Activated CD8-positive, alpha-beta T cell treated with anti-CD3 and anti-CD28 coated beads, Interleukin-2, amount 10 ng/mL, durations not matched to agents 7 days and 5 days (primary cell): ENCODE data around the gene GIGYF2. TPM values are rescaled to one million over a fixed set of nuclear protein-coding genes. Genes with fewer than 3 reads are reported as not detected.

Experiments used
- ATAC-seq: fragments of 150-1000 bp; cut with Tn5 transposase; one replicate; pipeline ENCODE4 v1.10.0; 2021; ENCODE audit warnings: moderate library complexity
- CTCF ChIA-PET: fragments of 350-600 bp; sonication (Branson Sonifier 250); formaldehyde crosslinking; loops from one replicate; lab custom pipeline; 2021; ENCODE audit warnings: antibody characterized with exemption; lab: Charles Lee
- POLR2A ChIA-PET: fragments of 350-600 bp; sonication (Branson Sonifier 250); formaldehyde crosslinking; loops from one replicate; lab custom pipeline; 2021; ENCODE audit warnings: antibody characterized with exemption; lab: Charles Lee
- DNase-seq: peaks from one replicate; pipeline ENCODE4 v3.0.0-alpha.2; 2020
- H3K27ac Mint-ChIP-seq: one replicate; pipeline ENCODE4 v1.8.0; 2021; ENCODE audit warnings: mild to moderate bottlenecking, mixed read lengths
- H3K27me3 Mint-ChIP-seq: one replicate; pipeline ENCODE4 v1.8.0; 2021; ENCODE audit warnings: low read depth, mixed read lengths
- H3K36me3 Mint-ChIP-seq: one replicate; pipeline ENCODE4 v1.8.0; 2021; ENCODE audit warnings: low read depth, mixed read lengths
- H3K4me1 Mint-ChIP-seq: one replicate; pipeline ENCODE4 v1.8.0; 2021; ENCODE audit warnings: low read depth, mixed read lengths
- H3K4me3 Mint-ChIP-seq: one replicate; pipeline ENCODE4 v1.8.0; 2021; ENCODE audit warnings: mild to moderate bottlenecking, mixed read lengths
- H3K9me3 Mint-ChIP-seq: one replicate; pipeline ENCODE4 v1.8.0; 2022; ENCODE audit warnings: mixed read lengths; ENCODE audit not compliant: insufficient read depth
- total RNA-seq, 2 experiments: library from RNA; stranded (reverse); gene quantifications; one replicate each; pipeline ENCODE4 v1.2.3, GENCODE V29; 2021

The GIGYF2 gene
- total RNA-seq, 2 experiments from 2014 or later = 59.3 to 61.7 TPM

DNA sequence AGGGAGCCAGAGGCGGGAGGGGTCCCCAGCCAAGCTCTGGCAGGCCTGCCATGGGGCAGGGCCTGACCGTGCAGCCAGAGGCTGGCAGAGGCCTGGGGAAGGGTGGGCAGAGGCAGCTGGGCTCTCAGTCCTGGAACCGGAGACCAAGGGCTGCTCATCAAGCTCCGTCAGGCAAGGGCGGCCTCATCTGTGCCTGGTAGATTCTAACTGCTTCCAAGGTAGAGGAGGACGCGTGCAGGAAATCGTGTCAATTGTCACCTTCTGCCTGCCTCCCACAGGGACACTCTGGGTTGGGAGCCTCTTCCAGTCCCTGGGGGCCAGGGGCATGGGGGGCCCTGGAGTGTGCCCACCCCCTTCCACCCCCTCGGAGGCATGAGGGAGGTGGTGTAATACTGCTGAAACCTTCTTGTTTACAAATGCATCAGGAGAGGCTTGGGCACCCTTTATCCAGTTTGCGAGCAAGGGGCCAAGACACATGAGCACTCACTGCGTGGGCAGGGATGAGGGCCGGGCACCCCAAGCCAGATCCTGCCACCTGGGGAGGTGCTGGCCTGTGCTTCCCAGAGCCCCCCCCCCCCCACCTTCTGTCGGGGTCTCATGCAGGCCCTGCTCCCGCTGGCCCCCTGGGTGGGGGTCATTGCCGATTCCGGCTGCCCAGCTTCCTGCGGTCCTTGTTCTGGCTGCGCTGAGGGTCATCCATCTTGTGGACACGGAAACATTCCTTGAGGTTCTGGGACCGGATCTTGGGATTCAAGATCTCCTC lies 181.9 kb downstream of the GIGYF2 start:
- POLR2A ChIA-PET = no interaction called here
- peaks cover 11% of the 10 kb centered on the region for H3K27me3 Mint-ChIP-seq

DNA sequence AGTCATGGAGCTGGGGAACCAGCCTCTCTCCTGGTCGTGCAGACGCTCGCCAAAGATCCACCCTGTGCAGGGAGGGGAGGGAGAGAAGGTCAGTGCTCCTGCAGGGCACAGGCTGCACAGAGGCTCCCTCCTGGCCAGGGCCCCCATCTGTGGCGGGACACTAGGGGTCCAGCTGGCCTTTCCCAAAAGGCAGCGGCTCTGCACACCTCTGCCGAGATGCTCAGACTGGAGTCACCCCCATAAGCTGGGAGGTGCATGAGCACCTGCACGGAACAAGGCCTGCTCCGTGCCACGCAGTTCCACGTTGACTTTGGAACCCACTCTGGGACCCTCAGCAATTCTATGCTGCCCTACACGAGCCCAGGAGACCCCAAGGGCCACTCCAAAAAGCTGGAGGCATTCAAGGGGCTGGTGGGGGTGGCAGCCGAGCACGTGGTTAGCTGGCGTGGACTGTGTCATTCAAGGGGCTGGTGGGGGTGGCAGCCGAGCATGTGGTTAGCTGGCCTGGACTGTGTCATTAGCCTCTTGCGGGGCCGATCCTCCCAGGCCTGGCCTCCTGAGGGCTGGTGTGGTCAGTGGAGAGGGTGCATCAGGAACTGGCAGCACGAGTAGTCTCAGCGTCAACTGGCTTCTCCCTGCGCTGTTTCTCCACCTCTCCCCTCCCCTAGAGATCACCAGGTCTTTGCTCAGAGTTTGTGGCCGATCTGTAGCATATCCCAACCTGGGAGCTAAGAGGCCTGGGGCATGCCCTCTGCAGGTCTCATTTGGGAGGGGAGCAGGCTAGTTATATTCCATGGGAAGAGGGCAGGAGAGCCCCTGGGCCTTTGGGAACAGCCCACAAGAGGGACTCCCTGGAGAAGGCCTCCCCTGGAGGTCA lies 182.7 kb downstream of the GIGYF2 start:
- no peak overlapping the region for H3K4me3 Mint-ChIP-seq
- peaks cover 8% of the 10 kb centered on the region for H3K4me1 Mint-ChIP-seq
- no peaks in the 10 kb centered on the region for H3K9me3 Mint-ChIP-seq
- H3K27me3 Mint-ChIP-seq = peaks cover 11% of the 10 kb centered on the region
- H3K36me3 Mint-ChIP-seq = no peaks in the 10 kb centered on the region
- ATAC-seq = no peak
- POLR2A ChIA-PET = no interaction called here
- H3K27ac Mint-ChIP-seq = no peak overlapping the region
- DNase-seq = no peak
- CTCF ChIA-PET = no interaction called here

More for the DNA sequence above, 181.9 kb downstream of the GIGYF2 start:
- no peak overlapping the region for H3K4me3 Mint-ChIP-seq
- no peaks in the 10 kb centered on the region for H3K36me3 Mint-ChIP-seq
- ATAC-seq = no peak
- CTCF ChIA-PET = no interaction called here
- H3K27ac Mint-ChIP-seq = no peak overlapping the region
- DNase-seq = no peak
- H3K4me1 Mint-ChIP-seq = peaks cover 8% of the 10 kb centered on the region
- H3K9me3 Mint-ChIP-seq = no peaks in the 10 kb centered on the region

DNA sequence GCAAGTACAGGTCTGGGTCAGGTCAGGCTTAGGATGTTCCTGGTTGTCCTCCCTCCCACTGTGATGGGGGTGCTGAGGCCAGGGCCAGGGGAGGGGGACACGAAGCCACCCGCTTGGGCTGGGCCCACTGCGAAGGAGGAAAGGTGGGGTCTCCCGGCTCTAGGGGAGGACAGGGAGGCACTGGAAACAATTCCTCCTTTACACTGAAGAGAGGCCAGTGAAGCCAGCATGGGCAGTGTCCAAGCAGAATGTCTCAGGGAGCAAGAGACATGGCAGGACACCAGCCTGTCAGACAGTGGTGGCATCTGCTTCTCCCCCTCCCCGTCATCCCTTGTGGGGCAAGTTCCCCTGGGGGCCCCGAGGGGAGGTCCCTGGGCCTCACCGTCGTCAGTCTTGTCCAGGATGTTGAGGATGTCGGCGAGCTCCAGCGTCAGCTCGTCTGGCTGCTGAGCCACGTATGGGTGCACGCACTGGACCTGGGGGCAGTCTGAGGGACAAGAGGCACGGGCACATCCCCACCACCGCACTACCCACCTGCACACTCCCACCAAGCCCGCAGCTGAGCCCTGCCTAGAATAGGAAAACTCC lies 183.7 kb downstream of the GIGYF2 start:
- Mint-ChIP-seq H3K36me3 (no peaks in the 10 kb centered on the region), H3K9me3 (no peaks in the 10 kb centered on the region), H3K27me3 (peaks cover 4% of the 10 kb centered on the region), H3K4me1 (no peaks in the 10 kb centered on the region), H3K4me3 (no peak overlapping the region), H3K27ac (no peak overlapping the region)
- no peak for ATAC-seq
- ChIA-PET POLR2A (no interaction called here), CTCF (no interaction called here)
- DNase-seq = no peak

DNA sequence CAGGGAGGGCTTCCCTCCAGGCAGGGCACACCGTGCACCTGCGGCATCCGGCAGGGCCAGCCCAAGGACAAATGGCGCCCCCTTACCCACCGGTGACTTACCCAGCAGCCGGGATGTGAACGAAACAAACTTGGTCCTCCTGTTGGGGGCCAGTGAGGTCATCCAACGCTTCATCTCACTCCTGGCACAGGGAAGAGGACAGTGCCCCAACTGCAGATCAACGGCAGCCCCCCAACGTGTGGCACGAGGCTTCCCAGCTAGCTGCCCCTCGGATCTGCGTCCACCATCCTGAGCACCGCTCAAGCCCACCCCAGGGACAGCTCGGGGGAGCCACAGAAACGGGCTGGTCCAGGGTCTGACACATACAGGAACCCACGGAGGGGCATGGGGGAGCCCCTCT lies 185.0 kb downstream of the GIGYF2 start:
- H3K9me3 Mint-ChIP-seq = no peaks in the 10 kb centered on the region
- peaks cover 4% of the 10 kb centered on the region for H3K27me3 Mint-ChIP-seq
- DNase-seq (no peak), ATAC-seq (no peak)
- no peaks in the 10 kb centered on the region for H3K4me1 Mint-ChIP-seq
- H3K27ac Mint-ChIP-seq = no peak overlapping the region
- H3K36me3 Mint-ChIP-seq = no peaks in the 10 kb centered on the region
- CTCF ChIA-PET = no interaction called here
- H3K4me3 Mint-ChIP-seq = no peak overlapping the region
- POLR2A ChIA-PET = no interaction called here

DNA sequence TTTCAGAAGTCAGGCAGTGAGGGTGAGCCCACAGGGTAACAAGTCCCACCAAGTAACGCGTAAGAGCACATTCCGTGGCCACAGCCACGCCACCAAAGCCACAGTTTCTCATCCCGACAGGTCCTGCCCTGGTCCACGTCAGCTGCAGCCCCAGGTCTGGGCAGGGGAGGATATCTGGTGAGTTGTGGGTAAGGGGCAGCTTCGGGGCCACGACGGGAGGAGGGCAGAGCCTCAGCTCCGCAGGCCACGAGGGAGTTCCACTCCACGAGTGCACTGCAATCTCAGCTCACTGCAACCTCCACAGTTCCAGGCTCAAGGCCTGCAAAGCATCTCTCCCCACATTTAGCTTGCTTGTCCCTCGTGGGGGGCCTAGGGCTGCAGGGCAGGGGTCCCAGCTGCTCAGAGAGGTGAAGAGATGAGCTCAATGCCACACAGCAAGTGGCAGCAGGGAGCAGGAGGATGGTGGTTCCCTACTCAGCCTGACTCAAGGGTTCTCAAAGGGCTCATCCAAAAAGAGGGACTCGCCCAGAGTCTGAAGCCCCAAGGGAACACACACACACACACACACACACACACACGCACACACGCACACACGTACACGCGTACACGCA lies 185.5 kb downstream of the GIGYF2 start:
- ATAC-seq (no peak), DNase-seq (no peak)

DNA sequence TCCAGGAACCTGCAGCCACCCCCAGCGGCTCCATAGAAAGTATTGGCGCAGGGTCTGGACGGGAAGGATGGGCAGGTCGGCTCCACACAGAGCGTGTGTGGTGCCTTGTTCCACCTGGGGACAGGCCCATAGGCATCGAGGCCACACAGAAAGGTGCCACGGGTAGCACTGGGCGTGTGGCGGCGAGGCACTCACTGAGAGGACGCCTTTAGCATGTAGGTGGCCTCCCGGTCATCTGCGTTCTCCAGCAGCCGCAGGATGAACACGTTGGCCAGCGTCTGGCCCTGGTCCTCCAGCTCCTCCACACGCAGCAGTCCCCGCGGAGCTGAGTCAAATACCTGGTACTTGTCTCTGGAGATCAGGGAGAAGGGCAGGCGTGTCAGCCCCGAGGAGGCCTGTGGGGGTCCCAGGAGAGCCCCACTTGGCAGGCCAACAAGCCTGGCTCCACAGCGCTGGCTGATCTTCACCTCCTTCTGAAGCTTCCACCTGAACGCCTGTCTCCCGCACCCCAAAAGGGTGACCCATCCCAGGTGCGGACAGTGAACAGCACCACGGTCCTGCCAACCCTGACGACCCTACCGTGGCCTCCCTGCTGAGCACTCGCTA lies 186.1 kb downstream of the GIGYF2 start:
- ChIA-PET CTCF (no interaction called here), POLR2A (interaction anchor here (0.7 kb wide), 1 partner anchor 18 kb away, joined by 3 read pairs; no protein-coding TSS in a partner anchor)
- Mint-ChIP-seq H3K4me3 (no peak overlapping the region), H3K27ac (no peak overlapping the region), H3K4me1 (no peaks in the 10 kb centered on the region), H3K9me3 (no peaks in the 10 kb centered on the region), H3K27me3 (peaks cover 3% of the 10 kb centered on the region), H3K36me3 (no peaks in the 10 kb centered on the region)
- no peak for DNase-seq
- no peak for ATAC-seq

More for the DNA sequence above, 185.5 kb downstream of the GIGYF2 start:
- no peak overlapping the region for H3K27ac Mint-ChIP-seq
- H3K27me3 Mint-ChIP-seq = peaks cover 4% of the 10 kb centered on the region
- ChIA-PET CTCF (no interaction called here), POLR2A (no interaction called here)
- H3K4me1 Mint-ChIP-seq = no peaks in the 10 kb centered on the region
- H3K4me3 Mint-ChIP-seq = no peak overlapping the region
- H3K9me3 Mint-ChIP-seq = no peaks in the 10 kb centered on the region
- no peaks in the 10 kb centered on the region for H3K36me3 Mint-ChIP-seq

DNA sequence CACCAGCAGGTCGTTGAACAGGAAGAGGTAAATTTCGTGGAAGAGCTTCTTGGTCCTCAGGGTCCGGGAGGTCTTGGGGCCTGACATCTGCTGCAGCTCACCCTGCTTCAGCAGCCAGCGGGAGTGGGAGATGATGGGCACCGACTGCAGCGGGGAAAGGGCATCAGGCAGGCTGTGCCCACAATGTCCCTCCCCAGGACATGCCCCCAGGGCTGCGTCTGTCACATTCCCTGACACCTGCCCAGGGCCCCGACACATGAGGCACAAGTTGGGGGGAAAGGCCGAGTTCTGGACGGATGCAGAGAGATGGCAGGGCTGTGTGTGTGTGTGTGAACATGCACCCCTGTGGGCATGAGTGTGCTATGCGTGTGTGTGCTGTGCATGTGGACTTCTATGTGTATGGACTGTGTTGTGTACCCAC lies 186.9 kb downstream of the GIGYF2 start:
- H3K9me3 Mint-ChIP-seq = no peaks in the 10 kb centered on the region
- H3K36me3 Mint-ChIP-seq = no peaks in the 10 kb centered on the region
- POLR2A ChIA-PET = interaction anchor here (0.6 to 0.7 kb wide), 2 partner anchors 17 to 254 kb away, joined by 3 to 5 read pairs; no protein-coding TSS in a partner anchor
- CTCF ChIA-PET = no interaction called here
- no peak overlapping the region for H3K4me3 Mint-ChIP-seq
- peak overlapping the region; percentile 34 for H3K27ac Mint-ChIP-seq
- DNase-seq (no peak), ATAC-seq (no peak)
- H3K4me1 Mint-ChIP-seq = no peaks in the 10 kb centered on the region
- H3K27me3 Mint-ChIP-seq = peaks cover 3% of the 10 kb centered on the region

DNA sequence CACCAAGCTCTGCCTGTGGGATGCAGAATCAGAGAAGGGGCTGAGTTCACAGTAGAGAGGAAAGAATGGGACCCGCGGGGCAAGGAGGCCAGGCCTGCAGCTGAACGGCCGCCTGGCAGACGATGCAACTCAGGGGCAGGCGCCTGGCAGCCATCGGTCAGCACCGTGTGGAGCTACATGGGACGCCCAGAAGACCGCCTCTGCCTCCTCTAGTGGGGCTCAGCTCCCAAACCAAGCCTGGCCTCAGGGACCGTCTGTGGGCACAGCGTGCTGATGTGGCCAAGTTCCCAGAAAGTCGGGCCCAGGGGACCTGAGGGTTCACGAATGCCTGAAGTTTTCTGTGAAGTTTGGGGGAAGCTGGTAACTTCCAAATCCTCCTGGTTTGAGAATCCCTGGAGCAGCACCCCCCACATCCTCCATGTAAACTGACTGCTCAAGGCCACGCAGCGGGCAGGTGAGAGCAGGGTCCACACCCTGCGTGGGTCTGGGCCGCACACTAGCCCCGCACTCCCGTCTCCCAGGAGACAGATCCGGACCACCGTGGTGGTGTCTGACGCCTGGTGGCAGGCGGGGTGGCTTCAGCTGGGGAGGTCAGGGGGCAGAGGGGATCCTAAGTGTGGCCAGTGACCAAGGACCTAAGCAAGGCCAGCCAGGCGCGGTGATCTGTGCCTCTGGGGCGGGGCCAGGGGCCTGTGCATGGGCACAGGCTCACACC lies 187.6 kb downstream of the GIGYF2 start:
- Mint-ChIP-seq H3K27me3 (peaks cover 3% of the 10 kb centered on the region), H3K27ac (no peak overlapping the region), H3K4me3 (no peak overlapping the region), H3K4me1 (no peaks in the 10 kb centered on the region), H3K9me3 (no peaks in the 10 kb centered on the region), H3K36me3 (no peaks in the 10 kb centered on the region)
- ChIA-PET CTCF (no interaction called here), POLR2A (no interaction called here)
- DNase-seq (no peak), ATAC-seq (no peak)

DNA sequence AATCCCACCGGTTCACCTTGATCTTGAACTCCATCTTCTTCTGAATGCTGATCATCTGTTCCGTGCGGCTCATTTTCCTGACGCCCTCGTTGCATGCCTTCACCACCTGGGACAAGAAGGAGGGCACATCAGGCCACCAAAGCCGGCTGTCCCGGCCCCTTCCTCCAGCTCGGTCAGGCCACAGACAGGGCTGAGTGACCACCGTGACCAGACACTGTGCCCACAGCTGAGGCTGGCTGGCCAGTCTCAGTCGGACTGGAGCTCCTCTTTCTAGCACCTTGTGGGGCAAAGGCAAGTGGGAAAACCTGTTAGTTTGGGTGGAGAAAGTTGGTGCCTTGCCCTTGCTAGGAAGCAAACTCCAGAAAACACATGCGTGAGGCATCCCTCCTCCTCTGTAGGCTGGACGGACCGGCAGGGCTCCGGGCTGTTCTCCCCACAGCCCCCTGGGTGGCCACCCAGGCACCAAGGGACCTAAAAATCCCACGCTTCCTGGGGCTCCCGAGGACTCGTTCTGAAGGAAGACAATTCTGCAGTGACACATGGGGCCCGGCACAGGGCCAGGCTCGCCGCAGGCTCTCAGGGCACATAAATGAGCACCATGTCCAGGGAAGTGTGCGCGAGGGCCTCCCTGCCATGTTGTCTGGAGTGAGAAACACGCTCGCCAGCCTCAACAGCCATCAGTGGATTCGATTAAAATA lies 188.3 kb downstream of the GIGYF2 start:
- DNase-seq = no peak
- no peak overlapping the region for H3K27ac Mint-ChIP-seq
- H3K27me3 Mint-ChIP-seq = peaks cover 3% of the 10 kb centered on the region
- no peak for ATAC-seq
- no peaks in the 10 kb centered on the region for H3K36me3 Mint-ChIP-seq
- ChIA-PET POLR2A (no interaction called here), CTCF (no interaction called here)
- no peaks in the 10 kb centered on the region for H3K4me1 Mint-ChIP-seq
- H3K4me3 Mint-ChIP-seq = no peak overlapping the region
- H3K9me3 Mint-ChIP-seq = no peaks in the 10 kb centered on the region

DNA sequence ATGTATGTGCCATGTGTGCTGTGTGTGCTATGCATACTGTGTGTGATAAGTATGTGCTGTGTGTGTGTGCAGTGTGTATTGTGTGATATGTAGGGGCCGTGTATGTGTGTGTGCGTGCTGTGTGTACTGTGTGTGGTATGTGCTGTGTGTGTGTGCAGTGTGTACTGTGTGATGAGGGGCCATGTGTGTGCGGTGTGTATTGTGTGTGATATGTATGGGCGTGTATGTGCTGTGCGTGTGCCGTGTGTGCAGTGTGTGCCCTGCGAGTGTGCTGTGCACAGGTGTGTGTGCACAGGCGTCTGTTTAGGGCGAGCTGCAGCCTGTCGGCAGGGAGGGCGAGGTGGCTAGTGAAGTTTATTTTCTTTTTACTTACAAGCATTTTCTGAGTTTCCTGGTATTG lies 189.0 kb downstream of the GIGYF2 start:
- CTCF ChIA-PET = no interaction called here
- no peak for ATAC-seq
- DNase-seq = no peak
- H3K9me3 Mint-ChIP-seq = no peaks in the 10 kb centered on the region
- no peak overlapping the region for H3K4me3 Mint-ChIP-seq
- H3K36me3 Mint-ChIP-seq = no peaks in the 10 kb centered on the region
- POLR2A ChIA-PET = no interaction called here
- peaks cover 3% of the 10 kb centered on the region for H3K27me3 Mint-ChIP-seq
- no peaks in the 10 kb centered on the region for H3K4me1 Mint-ChIP-seq
- H3K27ac Mint-ChIP-seq = no peak overlapping the region
